H1 (cell line): ENCODE measurements around the gene PER2.

Source experiments
- CBX5 ChIP-seq: fragments of 300-800, 300-1000 bp; sonication (generic); IDR thresholded peaks from 2 replicates; pipeline ENCODE4 v1.7.1; 2016; ENCODE audit warnings: antibody characterized with exemption, low read length, low read depth
- POU5F1 ChIP-seq: IDR thresholded peaks from 2 replicates; pipeline ENCODE4 v1.6.1; 2011; ENCODE audit warnings: low read depth, mild to moderate bottlenecking, low read length, moderate library complexity
- SIN3A ChIP-seq, 2 experiments: IDR thresholded peaks in 1 of 2; conservative IDR thresholded peaks in 1 of 2; 2 replicates each; pipeline ENCODE4 v1.6.1; 2011 to 2012; ENCODE audit warnings: low read length in 2 of 2, improper control_type of control experiment in 1 of 2, low read depth in 1 of 2, mild to moderate bottlenecking in 1 of 2
- TAF7 ChIP-seq: optimal IDR thresholded peaks from 2 replicates; pipeline ENCODE3; 2011; ENCODE audit warnings: low read depth, mild to moderate bottlenecking, inconsistent platforms, low read length, moderate library complexity, borderline replicate concordance
- YY1 ChIP-seq: IDR thresholded peaks from 2 replicates; pipeline ENCODE4 v1.6.1; 2011; ENCODE audit warnings: low read depth, mild to moderate bottlenecking, low read length
- TF ChIP-seq, protein P1 (sequence below), 3 experiments: IDR thresholded peaks; 1 replicate in 2 of 3; 2 replicates in 1 of 3; pipeline versions ENCODE4 v1.5.1 to v1.6.1; 2011; ENCODE audit warnings: low read length in 3 of 3, mild to moderate bottlenecking in 3 of 3, inconsistent platforms in 2 of 3, low read depth in 1 of 3, moderate library complexity in 1 of 3; ENCODE audit not compliant: insufficient read depth in 1 of 3; ENCODE audit errors: control extremely low read depth in 1 of 3

DNA sequence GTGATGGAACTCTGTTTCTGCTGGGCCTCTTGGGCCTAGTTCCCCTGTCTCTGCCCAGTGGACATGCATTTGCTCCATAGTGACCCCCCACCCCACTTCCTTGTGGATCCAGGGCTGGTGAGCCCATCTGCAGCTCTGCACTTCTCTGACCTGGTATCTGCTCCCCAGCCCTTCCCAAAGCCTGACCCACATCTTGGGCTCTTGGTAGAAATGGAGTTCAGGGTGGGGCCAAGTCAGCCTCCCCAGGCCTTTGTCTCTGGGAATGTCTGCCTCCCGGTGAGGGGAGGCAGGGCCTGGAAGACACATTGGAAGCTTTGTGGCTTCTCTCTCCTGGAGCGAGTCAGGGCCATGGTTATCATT lies 25.6 kb upstream of the PER2 start:
- TF ChIP-seq YY1 (no peak), TAF7 (no peak), SIN3A (conservative IDR thresholded peaks at IDR 0.05 in 1 of 2, IDR thresholded peaks at IDR 0.05 in 1 of 2; ENCODE audit: low read depth in 1 of 2, low read length in 2 of 2) (no peak), POU5F1 (no peak), CBX5 (no peak)
- TF ChIP-seq, protein P1, sequence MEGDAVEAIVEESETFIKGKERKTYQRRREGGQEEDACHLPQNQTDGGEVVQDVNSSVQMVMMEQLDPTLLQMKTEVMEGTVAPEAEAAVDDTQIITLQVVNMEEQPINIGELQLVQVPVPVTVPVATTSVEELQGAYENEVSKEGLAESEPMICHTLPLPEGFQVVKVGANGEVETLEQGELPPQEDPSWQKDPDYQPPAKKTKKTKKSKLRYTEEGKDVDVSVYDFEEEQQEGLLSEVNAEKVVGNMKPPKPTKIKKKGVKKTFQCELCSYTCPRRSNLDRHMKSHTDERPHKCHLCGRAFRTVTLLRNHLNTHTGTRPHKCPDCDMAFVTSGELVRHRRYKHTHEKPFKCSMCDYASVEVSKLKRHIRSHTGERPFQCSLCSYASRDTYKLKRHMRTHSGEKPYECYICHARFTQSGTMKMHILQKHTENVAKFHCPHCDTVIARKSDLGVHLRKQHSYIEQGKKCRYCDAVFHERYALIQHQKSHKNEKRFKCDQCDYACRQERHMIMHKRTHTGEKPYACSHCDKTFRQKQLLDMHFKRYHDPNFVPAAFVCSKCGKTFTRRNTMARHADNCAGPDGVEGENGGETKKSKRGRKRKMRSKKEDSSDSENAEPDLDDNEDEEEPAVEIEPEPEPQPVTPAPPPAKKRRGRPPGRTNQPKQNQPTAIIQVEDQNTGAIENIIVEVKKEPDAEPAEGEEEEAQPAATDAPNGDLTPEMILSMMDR (IDR thresholded peaks at IDR 0.05; ENCODE audit: control extremely low read depth in 1 of 3, insufficient read depth in 1 of 3, low read depth in 1 of 3, low read length in 3 of 3) = no peak
